GM10266 (cell line): ENCODE results near the gene CCDC148.
"Not testable (repeated sequence)": the region's sequence is repeated elsewhere in the genome, so short reads cannot be mapped to it uniquely, and the experiment has no call there.

ENCODE experiments used
- DNase-seq: peaks from one replicate; pipeline ENCODE4 v3.0.0; 2012; ENCODE audit errors: extremely low spot score
- TF ChIP-seq, protein P1 (sequence below): IDR thresholded peaks from 2 replicates; pipeline ENCODE4 v1.5.1; 2012; ENCODE audit warnings: mild to moderate bottlenecking, low read depth; ENCODE audit not compliant: control insufficient read depth, insufficient read depth; ENCODE audit errors: missing control alignments

The CCDC148 gene

DNA sequence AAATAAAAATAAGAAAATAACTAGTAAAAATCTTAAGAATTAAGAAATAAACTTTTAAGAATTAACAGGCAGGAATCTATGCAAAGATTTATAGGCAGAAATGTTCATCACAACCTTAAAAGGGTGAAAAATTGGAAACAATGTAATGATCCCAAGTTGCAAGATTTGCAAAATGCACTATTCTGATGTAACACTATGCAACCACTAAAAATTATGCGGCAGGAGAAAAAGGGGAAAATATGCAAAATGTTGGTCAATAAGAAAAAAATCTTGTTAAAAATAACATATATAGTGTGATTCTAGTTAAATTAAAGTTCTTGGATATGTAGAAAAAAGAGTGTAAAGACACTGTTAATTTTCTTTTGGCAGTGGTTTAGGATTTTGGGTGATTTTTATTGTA is 222.1 kb downstream of the CCDC148 start:
- TF ChIP-seq, protein P1, sequence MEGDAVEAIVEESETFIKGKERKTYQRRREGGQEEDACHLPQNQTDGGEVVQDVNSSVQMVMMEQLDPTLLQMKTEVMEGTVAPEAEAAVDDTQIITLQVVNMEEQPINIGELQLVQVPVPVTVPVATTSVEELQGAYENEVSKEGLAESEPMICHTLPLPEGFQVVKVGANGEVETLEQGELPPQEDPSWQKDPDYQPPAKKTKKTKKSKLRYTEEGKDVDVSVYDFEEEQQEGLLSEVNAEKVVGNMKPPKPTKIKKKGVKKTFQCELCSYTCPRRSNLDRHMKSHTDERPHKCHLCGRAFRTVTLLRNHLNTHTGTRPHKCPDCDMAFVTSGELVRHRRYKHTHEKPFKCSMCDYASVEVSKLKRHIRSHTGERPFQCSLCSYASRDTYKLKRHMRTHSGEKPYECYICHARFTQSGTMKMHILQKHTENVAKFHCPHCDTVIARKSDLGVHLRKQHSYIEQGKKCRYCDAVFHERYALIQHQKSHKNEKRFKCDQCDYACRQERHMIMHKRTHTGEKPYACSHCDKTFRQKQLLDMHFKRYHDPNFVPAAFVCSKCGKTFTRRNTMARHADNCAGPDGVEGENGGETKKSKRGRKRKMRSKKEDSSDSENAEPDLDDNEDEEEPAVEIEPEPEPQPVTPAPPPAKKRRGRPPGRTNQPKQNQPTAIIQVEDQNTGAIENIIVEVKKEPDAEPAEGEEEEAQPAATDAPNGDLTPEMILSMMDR = no peak

DNA sequence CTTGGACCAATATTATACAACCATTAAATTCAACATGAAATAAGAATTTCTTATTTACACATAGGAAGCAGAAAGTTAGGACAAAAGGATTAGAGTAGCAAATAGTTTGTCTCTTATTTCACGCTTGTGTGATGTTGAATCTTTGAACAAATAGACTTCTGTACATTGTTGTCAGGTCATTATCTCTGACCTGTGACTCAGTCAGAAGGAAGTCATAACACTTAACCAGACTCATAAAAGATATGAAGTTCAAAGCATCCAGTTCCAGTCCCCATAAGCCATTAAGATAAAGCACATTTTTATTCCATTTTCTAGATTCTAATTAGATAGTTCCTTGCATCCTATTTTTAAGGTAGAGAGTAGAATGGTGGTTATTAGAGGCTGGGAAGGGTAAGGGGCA is 224.1 kb downstream of the CCDC148 start:
- TF ChIP-seq, protein P1 = no peak

More for the DNA sequence above, 222.1 kb downstream of the CCDC148 start:
- no peak for DNase-seq

DNA sequence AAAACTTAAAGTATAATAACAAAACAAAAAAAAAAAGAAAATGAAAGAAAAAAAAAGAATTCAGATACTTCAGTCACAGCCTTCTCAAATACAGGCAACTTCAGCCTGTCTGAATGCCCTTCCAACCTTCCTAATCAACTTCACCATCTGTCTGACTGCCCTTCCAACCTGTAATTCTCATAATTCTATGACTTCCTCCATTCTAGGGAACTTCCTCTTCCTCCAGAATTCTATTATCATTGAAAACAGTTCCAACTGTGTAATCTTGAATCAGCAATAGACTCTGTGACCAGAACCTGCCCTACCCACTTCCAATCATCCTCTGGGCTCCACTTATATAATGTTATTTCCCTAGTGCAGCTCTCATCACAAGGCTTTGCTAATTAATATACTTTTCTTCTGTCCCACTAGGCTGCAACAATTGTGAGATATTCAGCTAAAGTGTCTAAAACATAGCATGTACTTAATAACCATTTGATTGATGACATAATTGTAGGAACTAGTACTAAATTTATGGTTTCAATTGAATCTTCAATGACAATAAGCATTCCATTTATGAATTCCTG is 227.5 kb downstream of the CCDC148 start:
- TF ChIP-seq, protein P1 = no peak
- DNase-seq = no peak

More for the DNA sequence above, 224.1 kb downstream of the CCDC148 start:
- no peak for DNase-seq

DNA sequence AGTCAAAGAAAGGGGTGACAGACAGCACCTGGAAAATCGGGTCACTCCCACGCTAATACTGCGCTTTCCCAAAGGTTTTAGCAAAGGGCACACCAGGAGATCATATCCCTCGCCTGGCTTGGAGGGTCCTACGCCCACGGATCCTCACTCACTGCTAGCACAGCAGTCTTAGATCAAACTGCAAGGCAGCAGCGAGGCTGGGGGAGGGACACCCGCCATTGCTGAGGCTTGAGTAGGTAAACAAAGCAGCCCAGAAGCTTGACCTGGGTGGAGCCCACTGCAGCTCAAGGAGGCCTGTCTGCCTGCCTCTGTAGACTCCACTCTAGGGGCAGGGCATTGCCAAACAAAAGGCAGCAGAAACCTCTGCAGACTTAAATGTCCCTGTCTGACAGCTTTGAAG is 233.5 kb downstream of the CCDC148 start:
- DNase-seq = not testable (repeated sequence)

DNA sequence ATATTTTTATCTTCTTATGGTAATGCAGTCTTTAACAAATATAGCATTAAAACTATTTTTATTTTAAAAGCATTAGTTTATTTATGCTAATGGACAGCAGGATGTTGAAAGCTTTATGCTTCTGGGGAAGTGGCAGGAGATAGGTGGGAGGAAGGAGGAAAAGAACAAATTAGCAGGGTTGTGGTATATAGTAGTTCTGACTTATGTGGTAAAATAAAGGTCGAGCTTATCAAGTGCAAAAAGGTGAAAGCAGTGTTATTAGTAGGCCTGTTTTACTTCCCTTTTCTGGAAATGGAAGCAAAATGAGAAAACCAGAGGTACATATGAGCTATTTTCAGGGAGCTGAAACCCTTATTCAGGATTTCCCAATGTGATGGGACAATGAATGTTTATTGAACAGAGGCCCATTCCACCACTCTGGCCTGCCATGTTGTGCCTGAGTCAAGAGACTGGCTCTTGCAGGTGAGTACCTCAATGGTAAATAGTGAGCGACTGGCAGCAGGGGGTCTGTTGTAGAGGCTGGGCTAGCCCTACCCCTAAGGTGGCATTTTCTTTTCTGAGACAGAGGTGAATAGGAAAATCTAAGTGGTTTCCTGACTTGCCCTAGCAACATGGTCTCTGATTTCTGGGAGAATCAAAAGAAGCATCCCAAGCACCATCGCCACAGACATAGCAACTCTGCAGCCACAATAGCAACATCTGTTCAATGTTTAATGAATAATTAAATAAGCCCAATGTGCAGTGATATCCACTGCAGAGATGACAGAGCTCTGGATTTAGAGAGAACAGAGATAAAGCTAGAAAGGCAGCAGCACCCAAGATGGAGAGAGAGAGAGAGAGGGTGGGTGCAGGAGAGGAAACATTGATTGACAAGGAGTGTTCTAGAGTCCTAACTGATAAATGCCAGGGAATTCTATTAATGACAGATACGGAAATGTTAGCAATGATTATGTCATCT is 235.2 kb downstream of the CCDC148 start:
- DNase-seq = no peak
- TF ChIP-seq, protein P1 = no peak

DNA sequence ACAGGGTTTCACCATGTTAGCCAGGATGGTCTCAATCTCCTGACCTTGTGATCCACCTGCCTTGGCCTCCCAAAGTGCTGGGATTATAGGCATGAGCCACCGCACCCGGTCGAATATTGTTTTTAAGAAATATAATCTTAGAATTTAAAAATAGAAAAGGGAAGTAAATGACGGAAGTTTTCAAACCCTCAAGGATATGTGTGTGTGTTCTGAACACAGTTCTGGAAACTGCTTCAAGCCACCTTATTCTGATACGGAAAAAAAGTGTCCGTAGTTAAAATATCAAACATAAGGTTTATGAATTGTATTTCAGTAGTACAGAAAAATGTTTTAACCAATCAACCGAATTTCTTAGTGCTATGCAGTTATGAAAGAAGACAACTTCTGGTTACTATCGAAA is 239.0 kb downstream of the CCDC148 start:
- no peak for DNase-seq
- TF ChIP-seq, protein P1 = no peak

DNA sequence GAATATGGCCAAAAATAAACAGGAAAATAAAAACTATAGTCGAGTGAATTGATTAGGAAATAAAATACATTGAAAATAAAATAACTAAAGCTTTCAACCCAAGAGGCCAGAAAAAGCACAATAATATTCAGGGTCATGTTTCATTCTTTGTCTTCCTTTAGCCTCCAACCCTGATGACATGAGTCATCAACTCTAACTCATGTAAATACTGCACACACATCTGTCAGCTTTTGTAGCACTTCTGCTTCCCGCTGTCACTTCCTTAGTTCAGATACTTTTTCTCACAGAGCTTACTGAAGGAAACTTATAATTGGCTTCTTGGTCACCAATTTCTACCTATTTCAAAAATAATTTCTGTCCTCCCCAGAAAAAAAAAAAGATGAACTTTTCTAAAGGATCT is 242.1 kb downstream of the CCDC148 start:
- DNase-seq = no peak
- TF ChIP-seq, protein P1 = no peak
